Fibroblast of skin of left quadriceps (primary cell): ENCODE measurements around the gene SLC25A39.
"Not testable (repeated sequence)": the region's sequence is repeated elsewhere in the genome, so short reads cannot be mapped to it uniquely, and the experiment has no call there.

ENCODE experiments used
- DNase-seq, 2 experiments: peaks; one replicate each; pipeline ENCODE4 v3.0.0-alpha.2; 2013; ENCODE audit warnings: low read depth in 2 of 2

The SLC25A39 gene

DNA sequence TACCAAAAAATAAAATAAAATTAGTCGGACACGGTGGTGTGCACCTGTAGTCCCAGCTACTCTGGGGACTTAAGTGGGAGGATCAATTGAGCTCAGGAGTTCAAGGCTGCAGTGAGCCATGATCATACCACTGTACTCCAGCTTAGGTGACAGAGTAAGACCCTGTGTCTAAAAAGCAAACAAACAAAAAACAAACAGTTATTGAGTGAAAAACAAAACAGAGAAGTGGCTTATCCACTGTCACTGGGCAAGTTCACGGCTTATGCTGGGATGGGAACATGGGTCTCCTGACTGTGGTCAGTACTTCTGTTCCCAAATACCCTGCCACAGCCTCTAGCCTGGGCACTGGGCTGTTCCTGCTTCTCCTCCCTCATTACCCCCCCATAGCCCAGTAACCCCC lies 10.9 kb upstream of the SLC25A39 start:
- no peak for DNase-seq

DNA sequence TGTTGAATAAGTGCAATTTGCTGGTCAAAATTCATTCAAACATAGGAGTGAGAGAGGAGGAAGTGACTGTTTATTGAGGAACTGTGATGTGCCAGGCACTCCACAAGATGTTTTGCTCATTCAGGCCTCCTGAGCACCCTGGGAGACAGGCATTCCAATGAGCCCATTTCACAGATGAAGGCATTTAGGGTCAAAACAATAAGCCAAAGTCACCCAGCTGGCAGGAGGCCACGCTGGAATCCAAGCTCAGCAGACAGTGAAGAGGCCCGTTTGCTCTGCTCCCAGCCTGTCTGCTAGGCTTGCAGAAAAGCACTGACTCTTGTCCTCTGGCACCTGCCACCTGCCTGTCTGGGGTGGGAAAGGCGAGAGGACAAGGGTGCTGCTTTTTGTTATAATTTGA lies 10.1 kb upstream of the SLC25A39 start:
- no peak for DNase-seq

DNA sequence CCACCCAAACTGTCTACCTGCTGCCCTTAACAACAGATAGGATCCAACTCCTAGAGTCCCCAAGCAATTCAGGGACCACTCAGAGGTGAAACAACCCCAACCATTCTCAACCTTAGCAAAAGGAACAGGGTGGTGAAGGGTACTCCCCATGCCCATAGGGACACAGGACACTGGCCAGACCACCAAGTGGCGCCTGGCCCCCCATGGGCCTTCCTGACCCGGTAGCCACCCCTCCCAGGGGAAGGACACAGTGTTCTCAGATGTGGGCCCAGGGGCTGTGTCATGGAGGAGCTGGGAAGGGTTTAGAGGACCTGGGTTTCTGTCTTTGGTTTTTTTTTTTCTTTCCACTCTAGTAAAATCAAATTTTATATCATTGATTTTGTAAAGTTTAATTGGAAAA lies 9.7 kb upstream of the SLC25A39 start:
- DNase-seq: no peak

DNA sequence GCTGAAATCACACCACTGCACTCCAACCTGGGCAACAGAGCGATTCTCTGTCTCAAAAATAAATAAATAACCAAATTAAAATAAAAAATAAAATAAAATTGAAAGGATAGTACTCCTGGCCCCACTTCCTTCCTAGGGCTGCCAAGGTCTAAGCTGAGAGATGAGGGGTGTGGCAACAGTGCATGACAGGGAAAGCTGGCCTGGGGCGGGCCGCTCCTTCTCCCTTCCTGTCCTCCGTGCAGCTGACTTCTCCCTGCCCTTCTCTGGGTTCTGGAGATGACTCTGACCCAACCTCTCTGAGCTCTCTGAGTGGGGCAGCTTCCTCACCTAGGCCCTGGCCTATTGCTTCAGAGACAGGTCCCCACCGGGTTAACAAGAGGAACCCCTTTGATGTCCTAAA lies 8.7 kb upstream of the SLC25A39 start:
- no peak for DNase-seq

DNA sequence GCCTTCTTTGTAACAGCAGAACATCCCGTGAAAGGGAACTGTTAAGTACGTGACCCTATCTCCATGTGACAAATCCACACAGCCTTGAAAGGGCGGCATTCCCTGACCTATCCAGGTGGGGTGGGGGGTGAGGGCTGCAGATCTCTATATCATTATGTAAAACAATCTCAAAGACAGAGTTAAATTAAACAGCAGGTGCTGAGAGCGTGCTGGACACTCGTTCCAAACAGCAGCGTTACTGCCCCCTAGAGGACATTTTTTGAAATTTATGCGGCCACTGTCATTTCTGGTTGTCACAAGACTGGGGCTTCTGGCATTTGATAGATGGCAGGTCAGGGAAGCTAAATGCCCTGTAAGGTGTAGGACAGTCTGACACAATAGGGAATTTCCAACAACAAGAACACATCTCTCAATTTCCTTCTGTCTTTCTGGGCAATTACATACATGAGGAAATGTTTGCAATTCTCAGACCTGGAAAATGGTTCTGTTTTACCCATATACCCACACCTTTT lies 6.7 kb upstream of the SLC25A39 start:
- DNase-seq: no peak

DNA sequence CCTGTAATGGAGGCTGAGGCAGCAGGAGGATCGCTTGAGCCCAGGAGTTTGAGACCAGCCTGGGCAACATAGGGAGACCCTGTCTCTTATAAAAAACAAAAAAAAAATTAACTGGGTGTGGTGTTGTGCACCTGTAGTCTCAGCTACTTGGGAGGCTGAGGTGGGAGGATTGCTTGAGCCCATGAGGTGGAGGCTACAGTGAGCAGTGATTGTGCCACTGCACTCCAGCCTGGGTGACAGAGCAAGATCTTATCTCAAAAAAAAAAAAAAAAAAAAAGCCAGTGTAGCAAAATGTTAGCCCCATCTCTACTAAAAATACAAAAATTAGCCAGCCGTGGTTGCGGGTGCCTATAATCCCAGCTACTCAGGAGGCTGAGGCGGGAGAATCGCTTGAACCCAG lies 5.6 kb upstream of the SLC25A39 start:
- DNase-seq: not testable (repeated sequence)

DNA sequence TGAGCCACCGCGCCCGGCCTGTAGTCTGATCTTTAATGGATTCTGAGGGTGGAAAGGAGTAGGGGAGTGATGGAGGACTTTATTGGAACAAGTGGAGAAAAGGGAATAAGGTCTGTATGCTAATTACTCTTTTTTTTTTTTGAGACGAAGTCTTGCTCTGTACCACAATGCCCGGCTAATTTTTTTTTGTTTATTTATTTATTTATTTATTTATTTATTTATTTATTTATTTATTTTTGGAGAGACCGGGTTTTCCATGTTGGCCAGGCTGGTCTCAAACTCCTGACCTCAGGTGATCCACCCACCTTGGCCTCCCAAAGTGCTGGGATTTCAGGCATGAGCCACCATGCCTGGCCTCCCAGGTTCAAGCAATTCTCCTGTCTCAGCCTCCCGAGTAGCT lies 4.9 kb upstream of the SLC25A39 start:
- not testable (repeated sequence) for DNase-seq

DNA sequence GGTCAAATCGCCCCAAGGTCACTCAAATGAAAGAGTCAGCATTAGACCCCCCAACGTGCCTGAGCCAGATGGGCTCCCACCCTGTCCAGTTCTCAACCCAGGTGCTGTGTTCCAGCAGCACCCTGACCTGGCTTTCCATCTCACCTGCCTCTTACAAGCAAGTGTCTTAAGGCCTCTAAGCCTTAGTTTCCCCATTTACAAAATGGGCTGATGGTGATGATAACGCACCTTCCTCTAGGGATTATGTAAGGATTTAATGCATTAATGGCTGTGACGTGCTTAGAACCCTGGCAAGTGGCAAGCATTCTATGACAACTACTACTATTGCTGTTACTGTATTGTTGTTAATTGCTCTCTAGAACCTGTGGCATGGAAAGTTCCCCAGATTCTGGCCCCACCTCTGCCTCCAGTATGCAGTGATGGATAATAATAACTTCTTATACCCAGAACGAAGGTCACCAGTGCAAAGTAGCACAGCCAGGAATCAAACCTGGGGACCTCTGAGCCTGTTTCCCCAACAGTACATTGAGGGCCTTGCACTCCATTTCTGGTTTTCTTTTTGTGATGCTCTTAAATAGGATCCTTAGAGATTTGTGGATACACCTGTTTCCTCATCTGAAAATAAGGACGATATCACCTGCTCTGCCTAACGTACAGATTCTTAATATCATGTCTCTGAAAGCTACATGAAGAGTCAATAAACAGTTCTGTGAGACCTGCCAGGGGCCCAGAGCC lies 3.3 kb upstream of the SLC25A39 start:
- no peak for DNase-seq

DNA sequence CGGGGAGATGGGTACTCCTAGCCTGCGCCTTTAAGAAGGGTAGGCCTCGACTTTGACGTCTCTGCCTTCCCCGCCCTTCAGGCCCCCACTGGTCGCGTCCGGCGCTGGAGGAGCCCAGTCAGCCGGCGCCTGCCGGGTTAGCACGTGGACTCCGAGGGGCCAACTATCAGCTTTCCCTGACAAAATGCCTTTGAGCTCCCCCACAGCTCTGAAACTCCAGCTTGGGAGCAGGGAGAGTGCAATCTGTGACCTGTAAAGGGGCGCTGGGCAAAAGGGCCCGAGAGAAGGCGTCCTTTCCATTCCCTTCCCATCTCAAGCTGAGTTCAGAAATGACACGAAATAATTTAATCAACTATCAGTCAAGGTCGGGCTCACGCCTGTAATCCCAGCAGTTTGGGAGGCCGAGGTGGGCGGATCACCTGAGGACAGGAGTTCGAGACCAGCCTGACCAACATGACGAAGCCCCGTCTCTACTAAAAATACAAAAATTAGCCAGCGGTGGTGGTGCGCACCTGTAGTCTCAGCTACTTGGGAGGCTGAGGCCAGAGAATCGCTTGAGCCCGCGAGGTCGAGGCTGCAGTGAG lies 2.3 kb upstream of the SLC25A39 start:
- peak; percentile 94 to 95 for DNase-seq

DNA sequence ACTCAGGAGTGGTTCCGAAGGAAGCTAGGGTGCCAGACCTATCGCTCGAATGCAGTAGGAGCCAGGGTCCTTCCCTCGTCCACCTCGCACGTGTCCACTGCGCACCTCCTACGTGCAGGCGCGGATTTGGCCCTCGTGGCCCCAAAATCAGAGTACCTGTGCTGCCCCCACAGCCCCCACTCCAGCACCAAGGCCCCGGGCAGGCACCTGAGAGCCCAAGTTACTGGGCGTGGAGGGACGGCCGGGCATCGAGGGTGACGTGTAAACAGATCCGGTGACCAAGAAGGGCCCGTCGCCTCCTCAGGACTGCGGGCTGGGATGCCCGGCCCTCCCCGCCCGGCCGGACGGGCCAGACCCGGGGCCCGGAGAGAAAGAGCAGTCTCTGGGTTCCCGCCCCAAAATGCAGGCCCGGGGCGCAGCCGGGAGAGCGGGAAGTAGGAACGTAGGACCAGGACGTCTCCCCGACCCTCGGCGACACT lies 492 bp downstream of the SLC25A39 start:
- DNase-seq: no peak

DNA sequence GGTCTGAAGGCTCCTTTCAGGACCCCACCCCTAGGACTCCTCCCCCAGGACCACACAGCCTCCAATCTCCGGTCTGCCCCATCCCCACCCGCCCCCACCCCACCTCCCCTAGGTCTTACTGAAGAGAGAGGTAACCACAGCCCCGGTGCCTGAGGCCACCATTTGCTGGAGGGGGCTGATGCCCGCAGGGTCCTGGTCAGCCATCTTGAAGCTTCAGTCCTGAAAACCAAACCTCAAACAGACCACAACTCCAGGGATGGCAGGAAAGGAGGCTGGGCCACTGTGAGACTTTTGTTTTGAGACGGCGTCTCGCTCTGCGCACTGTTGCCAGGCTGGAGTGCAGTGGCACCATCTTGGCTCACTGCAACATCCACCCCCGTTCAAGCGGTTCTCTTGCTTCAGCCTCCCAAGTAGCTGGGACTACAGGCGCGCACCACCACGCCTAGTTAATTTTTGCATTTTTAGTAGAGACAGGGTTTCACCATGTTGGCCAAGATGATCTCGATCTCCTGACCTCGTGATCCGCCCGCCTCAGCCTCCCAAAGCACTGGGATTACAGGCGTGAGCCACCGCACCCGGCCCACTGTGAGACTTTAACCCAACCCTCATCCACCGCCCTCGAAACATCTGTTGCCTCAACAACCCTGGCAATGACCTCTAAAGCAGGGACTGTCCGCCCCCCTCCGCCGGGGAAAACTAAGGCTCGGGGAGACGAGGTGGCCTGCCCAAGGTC lies 1.1 kb downstream of the SLC25A39 start:
- no peak for DNase-seq

DNA sequence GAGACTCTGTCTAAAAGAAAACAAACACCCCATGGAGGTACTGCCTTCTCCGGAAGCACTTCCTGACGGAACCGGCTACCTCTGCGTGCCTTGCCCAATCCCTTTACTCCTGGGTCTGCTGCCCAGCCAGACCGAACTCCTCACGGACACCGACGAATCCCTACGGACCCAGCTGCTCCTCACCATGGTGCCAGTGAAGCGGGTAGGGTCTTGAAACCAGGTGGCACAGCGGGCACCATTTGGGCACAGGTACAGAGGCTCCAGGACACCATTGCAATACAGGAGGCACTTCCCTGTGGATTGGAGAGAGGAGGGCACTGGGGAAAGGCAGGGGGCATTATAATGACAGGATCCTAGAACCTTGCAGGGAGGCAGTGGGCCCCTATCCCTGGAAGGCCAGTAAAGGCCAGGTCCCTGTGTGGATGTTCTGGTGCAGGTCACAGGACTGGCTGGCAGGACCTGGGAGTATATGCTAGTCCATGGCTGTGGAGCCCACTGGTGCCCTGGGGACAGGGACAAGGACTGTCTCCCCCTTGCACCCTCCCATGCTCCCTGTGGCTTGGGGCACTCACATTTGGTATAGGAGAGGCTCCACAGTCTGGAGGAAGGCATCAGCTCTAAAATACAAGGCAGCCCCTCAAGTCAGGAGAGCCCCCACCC lies 2.3 kb downstream of the SLC25A39 start:
- DNase-seq: no peak

DNA sequence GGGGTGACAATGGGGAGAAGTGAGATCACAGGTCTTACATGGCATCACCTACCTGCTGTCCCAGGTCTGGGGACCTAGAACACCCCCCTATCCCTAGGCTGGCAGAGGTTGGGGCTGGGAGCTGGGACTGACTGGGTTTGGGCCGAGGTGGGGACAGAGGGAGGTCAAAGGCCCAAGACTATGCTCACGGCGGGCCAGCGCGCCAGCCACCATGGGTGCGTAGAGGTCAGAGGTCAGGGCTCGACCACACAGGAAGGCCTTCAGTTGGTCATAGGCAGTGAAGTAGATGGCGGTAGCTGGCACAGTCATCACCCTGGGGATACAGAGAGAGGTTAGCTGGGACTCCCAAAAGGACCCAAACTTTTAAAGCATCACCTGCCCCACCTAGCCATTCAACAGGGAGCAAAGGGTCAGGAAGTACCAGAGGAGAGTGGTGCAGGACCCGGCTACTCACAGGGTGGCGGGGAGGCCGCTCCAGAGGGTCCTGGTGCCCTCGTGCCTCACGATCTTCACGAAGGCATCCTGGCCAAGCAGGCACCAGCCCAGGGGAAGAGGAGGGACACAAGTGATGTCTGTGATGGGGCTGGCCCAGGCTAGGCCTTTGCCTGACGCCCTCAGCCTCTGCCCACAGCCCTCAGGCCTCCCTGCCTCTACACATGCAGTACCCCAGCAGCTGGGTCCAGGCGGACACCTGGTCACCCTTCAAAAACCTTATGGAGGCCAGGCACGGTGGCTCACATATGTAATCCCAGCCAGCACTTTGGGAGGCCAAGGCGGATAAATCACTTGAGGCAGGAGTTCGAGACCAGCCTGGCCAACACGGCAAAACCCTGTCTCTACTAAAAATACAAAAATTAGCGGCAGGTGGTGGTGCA lies 3.1 kb downstream of the SLC25A39 start:
- DNase-seq: no peak

DNA sequence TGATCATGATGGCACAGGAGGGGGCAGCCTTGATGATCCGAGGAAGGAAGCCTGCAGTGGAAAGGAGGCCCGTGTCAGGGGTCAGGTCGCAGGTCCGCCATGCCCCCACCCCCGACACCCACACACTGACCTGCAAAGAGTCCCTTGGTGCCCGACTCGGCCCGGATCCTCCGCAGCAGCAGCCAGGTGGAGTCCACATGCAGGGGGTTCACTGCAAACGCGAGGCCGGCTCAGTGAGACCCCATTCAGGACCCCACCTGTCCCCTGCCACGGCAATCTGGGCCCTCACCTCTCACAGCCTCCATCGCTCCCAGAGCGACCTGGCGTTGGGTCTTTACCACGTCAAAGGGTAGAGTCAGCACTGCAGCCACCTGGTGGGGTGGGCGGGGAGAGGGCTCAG lies 4.6 kb downstream of the SLC25A39 start:
- no peak for DNase-seq

DNA sequence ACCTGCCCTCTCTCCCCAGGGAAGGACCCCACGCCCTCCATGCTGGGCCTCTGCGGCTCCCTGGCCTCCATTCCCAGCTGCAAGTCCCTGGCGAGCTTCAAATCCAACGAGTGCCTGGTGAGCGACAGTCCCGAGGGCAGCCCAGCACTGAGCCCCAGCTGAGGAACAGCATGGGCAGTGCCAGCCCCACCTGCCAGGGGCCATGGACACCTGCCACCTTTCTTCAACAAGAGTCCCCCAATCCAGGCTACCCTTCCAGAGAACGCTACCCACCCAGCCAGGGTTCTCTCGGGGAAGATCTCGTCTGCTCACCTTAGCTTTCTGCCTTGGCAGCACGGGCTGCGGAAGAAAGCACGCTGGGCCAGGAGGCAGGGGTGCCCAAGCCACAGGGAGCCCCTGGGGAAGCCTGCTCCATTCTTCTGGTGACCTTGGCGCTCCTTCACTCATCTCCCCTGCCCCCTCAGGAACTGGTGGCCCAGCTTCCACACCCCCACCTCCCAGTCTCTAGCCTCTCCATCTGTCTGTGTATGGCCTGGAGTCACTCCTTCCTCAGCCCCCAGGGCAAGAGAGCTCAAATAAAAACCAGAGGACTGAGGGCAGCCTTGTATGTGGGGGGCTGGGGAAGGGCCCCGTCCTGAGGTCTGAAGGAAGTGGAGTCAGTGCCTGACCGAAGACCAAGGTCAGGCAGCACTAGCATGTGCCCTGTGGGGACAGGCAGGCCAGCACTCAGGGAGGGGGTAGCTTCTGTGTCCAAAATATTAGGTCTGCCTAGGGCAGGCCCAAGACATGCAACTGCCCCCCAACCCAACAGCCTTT lies 6.3 kb downstream of the SLC25A39 start:
- DNase-seq: no peak

DNA sequence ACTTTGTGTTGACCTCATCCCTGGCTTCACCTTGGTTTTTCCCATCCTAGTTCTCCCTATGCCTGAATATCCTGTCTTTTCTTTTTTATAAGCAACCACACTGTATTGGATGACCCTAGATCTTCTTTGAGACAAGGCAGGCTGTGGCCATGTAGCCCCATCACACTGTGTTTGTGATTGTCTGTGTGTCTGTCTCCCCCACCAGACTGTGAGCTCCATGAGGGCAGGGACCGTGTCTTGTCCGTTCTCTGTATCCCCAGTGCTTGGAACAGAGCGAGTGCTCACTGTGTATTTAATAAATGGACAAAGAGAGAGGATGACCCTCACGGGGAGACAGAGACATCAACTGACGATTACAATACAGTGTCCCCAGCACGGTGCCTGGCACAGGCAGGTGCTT lies 7.1 kb downstream of the SLC25A39 start:
- no peak for DNase-seq

DNA sequence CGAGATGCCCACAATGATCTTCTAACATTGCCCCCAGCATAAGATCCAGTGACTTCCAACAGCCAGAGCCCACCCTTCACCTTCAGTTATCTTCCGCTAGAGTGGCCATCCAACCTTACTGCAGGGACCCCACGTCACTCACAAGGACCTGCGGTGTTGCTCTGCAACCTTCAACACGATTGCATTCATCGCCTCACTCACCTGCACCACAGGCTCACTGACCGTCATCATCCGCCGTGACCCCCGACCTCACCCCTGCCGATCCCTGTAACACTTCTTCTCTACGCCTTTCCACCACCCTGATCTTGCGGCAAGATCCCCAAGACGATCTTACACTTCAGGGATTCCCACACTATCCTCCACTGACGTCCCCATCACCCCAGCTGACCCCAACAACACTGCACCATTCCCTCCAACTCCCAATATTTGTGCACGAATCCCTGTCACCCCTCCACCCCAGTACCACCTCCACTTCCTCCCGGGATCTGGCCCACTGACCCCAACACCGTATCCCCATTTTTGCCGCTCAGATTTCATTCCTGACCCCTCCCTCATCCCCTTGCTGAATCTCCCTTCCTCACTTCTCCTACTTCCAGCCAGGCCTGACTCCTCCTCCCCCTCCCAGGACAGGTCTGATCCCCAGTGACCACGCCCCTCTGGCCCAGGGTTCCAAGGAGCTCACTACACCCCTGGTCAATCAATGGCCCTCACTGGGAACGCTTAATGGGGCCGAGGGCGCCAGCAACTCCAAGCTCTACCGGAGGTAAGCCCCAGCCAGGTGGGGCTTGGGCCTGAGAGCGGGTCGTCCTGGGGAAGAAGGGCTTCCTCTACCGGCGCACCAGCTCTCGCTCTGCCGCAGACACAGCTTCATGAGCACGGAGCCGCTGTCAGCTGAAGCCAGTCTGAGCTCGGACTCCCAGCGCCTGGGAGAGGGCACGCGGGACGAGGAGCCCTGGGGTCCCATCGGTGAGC lies 8.6 kb downstream of the SLC25A39 start:
- no peak for DNase-seq

DNA sequence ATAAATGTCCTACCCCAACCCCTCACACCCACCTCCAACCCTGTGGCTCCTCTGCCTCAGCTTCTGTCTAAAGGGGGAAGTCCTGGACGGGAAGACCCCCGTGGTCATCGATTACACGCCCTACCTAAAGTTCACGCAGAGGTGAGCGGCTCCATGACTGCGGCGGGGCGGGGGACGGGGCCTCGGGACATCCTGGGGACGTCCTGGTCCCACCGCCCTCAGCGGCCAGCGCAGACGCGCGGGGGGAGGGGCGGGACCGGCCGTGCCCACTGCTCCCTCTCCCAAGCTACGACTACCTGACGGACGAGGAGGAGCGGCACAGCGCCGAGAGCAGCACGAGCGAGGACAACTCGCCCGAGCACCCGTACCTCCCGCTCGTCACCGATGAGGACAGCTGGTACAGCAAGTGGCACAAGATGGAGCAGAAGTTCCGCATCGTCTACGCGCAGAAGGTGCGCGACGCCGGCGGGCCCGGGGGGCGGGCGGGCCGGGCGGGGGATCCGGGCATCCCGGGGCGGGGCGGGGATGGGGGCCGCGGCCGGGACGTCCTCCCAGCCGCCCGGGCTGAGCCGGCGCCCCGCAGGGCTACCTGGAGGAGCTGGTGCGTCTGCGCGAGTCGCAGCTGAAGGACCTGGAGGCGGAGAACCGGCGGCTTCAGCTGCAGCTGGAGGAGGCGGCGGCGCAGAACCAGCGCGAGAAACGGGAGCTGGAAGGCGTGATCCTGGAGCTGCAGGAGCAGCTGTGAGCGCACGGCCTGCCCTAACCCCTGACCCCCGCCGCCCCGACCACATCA lies 9.6 kb downstream of the SLC25A39 start:
- no peak for DNase-seq
